ENCODE results near the gene C6orf15.

C6orf15 gene

GRCh38 chr6:31112478-31112877, at the start of gene C6orf15:
Gene C6orf15, minus strand, starts transcription at chr6:31112575. Its CDS starts 20 bp downstream, at chr6:31112555.
- no peak for DNase-seq (ENCODE audit: low read depth, low spot score)

- no peak for DNase-seq (ENCODE audit: low read depth, low spot score)
Observed at GRCh38 chr6:31161216-31162126, 49.1 kb upstream of the C6orf15 start.

GRCh38 chr6:31158863-31159855, 46.8 kb upstream of the C6orf15 start:
- DNase-seq (ENCODE audit: low read depth, low spot score), result no peak

GRCh38 chr6:31158140-31158862, 45.9 kb upstream of the C6orf15 start, which contains the start of gene TCF19:
Gene TCF19, plus strand, starts transcription at chr6:31158589. Its CDS starts 881 bp downstream, at chr6:31159470.
- peak; percentile 97 for DNase-seq (ENCODE audit: low read depth, low spot score)

- no peak for DNase-seq (ENCODE audit: low read depth, low spot score)
Observed at GRCh38 chr6:31157513-31158139, 45.3 kb upstream of the C6orf15 start, which contains the start of gene CCHCR1. Gene CCHCR1, minus strand, starts transcription at chr6:31157802. Its CDS starts 202 bp downstream, at chr6:31157600.

GRCh38 chr6:31156641-31157040, 44.3 kb upstream of the C6orf15 start:
- no peak for DNase-seq (ENCODE audit: low read depth, low spot score)

- no peak for DNase-seq (ENCODE audit: low read depth, low spot score)
Observed at GRCh38 chr6:31154436-31154835, 42.1 kb upstream of the C6orf15 start.

GRCh38 chr6:31152781-31153180, 40.4 kb upstream of the C6orf15 start:
- no peak for DNase-seq (ENCODE audit: low read depth, low spot score)

GRCh38 chr6:31149827-31150447, 37.6 kb upstream of the C6orf15 start:
- DNase-seq (ENCODE audit: low read depth, low spot score), result no peak

- DNase-seq (ENCODE audit: low read depth, low spot score), result no peak
Observed at GRCh38 chr6:31145386-31145785, 33.0 kb upstream of the C6orf15 start.

- DNase-seq (ENCODE audit: low read depth, low spot score), result no peak
Observed at GRCh38 chr6:31144970-31145340, 32.6 kb upstream of the C6orf15 start.

- DNase-seq (ENCODE audit: low read depth, low spot score), result no peak
Observed at GRCh38 chr6:31144296-31144969, 32.1 kb upstream of the C6orf15 start.

GRCh38 chr6:31143148-31143547, 30.8 kb upstream of the C6orf15 start:
- no peak for DNase-seq (ENCODE audit: low read depth, low spot score)

GRCh38 chr6:31142361-31142761, 30.0 kb upstream of the C6orf15 start:
- DNase-seq (ENCODE audit: low read depth, low spot score), result no peak

- DNase-seq (ENCODE audit: low read depth, low spot score), result no peak
Observed at GRCh38 chr6:31140643-31141042, 28.3 kb upstream of the C6orf15 start.

GRCh38 chr6:31139599-31139998, 27.2 kb upstream of the C6orf15 start:
- DNase-seq (ENCODE audit: low read depth, low spot score), result no peak

GRCh38 chr6:31138982-31139381, 26.6 kb upstream of the C6orf15 start, which contains the start of gene PSORS1C2:
Gene PSORS1C2, minus strand, starts transcription at chr6:31139066. Its CDS starts 40 bp downstream, at chr6:31139026.
- DNase-seq (ENCODE audit: low read depth, low spot score), result no peak

- no peak for DNase-seq (ENCODE audit: low read depth, low spot score)
Observed at GRCh38 chr6:31135710-31136109, 23.3 kb upstream of the C6orf15 start.

GRCh38 chr6:31132806-31133205, 20.4 kb upstream of the C6orf15 start:
- DNase-seq (ENCODE audit: low read depth, low spot score), result no peak

GRCh38 chr6:31131595-31131994, 19.2 kb upstream of the C6orf15 start:
- DNase-seq (ENCODE audit: low read depth, low spot score), result no peak

Data from activated naive CD8-positive, alpha-beta T cell treated with anti-CD3 and anti-CD28 coated beads, Interleukin-2, amount 50 U/mL, for 16 hours (primary cell).